HG03097 (cell line): Measurements from ENCODE around the gene PRPH.
"Not testable (repeated sequence)": the region's sequence is repeated elsewhere in the genome, so short reads cannot be mapped to it uniquely, and the experiment has no call there.

Experiments
- ATAC-seq: cut with Tn5 transposase; IDR thresholded peaks from one replicate; pipeline ENCODE4 v1.9.1; 2021; ENCODE audit not compliant: unreplicated experiment, low FRiP score

The PRPH gene

DNA sequence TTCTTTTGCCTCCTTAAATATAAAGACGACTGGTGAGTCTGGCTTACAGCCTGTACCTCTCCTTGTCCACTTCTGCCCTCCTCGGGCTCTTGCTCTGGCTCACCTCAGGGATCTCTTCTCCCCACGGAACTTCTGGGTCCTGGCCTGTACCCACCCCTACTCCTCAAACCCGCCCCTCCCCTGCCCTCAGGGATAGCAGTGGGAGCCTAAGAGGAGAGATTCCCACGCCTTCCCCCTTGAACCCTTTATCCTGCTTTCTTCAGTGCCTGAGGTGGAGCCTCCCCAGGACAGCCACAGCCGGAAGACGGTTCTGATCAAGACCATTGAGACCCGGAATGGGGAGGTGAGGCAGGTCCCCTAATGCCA, 2.7 kb downstream of the PRPH start:
- no peak for ATAC-seq

DNA sequence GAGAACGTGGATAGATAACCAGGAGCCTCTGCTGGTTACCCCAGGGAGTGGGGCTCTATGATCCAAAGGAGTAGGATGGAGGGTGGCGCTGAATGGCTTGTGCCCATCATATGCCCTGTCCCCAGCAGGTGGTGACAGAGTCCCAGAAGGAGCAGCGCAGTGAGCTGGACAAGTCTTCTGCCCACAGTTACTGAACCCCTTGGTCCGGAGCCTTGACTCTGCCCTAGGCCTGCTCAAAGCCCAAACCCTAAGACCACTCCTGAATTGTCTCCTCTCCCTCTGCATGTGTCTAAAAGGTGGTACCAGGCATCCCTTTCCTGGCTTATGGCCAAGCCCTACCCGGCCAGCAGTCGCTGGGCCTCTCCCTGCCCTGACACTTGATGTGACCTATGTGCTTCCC, 3.2 kb downstream of the PRPH start:
- ATAC-seq = no peak

DNA sequence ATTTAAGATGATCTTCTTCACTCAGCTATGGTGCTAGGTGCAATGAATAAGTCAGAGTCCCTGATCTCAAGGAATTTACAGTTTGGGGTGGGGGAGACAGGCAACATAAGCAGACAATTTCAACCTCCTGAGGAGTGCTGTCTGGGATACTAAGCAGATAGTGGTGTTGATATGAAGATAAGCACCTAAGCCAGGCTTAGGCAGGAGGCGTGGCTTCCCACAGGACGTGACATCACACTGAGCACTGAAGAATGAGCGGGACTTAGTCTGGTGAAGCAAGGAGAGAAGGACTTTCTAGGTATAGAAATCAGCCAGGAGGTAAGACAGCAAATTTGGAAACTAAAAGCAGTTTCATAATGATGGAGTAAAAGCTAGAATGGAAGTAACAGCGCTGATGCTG, 6.8 kb downstream of the PRPH start:
- no peak for ATAC-seq

DNA sequence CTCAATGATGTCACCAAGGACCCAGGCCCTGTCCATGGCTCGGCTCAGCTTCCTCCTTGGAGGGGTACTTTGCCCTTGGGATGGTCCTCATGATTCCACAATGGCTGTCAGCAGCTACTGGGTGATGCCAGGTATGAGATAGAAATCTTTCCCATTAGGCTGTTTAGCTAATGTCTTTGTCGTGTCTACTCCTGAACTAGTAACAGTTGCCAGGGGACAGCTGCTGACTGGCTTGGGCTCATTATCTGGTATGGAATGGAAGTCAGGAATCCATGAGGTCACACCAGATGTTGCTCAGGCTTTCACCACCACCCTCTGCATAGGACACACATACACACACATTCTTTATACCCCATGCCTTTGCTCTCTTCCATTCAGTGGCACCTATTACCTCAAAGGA, 9.2 kb downstream of the PRPH start:
- no peak for ATAC-seq

DNA sequence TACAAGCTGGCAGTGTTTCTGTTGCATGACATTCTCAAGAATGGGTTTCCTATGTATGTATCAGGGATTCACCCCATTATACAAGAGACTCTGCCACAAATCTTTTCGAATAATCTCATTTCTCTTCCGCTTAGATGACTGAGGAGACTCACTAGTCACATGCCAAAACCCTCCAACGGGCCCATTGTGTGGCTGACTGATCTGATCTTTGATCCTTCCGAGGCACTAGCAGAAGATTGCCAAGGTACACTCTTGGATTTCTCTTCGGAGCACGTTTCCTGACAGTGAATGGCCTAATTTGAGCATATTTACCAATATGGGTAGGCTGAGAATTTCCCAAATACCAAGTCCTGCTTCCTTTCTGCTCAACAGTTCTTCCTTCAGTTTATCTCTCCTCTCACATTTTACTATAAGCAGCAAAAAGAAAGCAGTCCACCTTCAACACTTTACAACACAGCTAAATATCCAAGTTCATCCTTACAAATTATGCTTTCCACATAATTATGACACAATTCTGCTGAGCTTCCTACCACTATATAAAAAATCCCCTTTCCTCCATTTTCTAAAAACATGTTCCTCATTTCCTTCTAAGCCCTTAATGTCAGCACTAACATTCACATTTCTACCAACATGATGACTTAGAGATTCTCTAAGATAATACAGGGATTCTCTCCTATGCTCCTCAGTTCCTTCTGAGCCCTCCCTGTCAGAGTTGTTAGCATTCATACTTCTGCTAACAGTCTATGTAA, 11.0 kb downstream of the PRPH start:
- ATAC-seq = no peak

DNA sequence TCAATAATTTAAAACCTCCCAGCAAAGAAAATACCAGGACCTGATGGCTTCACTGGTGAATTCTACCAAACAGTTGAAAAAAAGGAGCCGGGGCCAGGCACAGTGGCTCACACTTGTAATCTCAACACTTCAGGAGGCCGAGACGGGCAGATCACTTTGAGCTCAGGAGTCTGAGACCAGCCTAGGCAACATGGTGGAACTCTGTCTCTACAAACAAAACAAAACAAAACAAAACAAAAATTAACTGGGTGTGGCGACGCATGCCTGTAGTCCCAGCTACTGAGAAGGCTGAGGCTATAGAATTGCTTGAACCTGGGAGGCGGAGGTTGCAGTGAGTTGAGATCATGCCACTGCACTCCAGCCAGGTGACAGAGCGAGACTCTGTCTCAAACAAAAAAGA, 14.4 kb downstream of the PRPH start:
- ATAC-seq = no peak

DNA sequence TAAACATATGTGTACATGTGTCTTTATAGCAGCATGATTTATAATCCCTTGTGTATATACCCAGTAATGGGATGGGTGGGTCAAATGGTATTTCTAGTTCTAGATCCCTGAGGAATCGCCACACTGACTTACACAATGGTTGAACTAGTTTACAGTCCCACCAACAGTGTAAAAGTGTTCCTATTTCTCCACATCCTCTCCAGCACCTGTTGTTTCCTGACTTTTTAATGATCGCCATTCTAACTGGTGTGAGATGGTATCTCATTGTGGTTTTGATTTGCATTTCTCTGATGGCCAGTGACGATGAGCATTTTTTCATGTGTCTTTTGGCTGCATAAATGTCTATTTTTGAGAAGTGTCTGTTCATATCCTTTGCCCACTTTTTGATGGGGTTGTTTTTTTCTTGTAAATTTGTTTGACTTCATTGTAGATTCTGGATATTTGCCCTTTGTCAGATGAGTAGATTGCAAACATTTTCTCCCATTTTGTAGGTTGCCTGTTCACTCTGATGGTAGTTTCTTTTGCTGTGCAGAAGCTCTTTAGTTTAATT, 15.6 kb downstream of the PRPH start:
- not testable (repeated sequence) for ATAC-seq

DNA sequence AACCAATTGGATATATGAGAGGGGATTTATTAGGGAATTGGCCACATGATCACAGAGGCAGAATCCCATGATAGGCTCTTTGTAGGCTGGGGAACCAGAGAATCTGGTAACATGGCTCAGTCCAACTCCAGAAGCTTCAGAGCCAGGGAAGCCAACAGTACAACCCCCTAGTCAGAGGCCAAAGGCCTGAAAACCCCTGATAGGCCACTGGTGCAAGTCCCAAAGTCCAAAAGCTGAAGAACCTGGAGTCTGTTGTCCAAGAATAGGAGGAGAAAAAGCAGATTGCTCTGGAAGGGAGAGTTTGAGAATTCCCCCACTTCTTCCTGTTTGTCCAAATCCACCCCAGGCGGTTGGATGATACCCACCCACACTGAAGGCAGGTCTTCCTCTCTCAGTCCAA, 19.9 kb downstream of the PRPH start:
- no peak for ATAC-seq

DNA sequence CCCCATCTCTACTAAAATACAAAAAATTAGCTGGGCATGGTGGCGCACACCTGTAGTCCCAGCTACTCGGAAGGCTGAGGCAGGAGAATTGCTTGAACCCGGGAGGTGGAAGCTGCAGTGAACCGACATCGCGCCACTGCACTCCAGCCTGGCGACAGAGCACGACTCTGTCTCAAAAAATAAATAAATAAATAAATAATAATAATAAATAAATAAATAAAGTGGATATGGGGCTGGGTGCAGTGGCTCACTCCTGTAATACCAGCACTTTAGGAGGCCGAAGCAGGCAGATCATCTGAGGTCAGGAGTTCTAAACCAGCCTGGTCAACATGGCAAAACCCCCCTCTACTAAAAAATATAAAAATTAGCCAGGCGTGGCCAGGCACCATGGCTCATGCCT, 22.2 kb downstream of the PRPH start:
- not testable (repeated sequence) for ATAC-seq

DNA sequence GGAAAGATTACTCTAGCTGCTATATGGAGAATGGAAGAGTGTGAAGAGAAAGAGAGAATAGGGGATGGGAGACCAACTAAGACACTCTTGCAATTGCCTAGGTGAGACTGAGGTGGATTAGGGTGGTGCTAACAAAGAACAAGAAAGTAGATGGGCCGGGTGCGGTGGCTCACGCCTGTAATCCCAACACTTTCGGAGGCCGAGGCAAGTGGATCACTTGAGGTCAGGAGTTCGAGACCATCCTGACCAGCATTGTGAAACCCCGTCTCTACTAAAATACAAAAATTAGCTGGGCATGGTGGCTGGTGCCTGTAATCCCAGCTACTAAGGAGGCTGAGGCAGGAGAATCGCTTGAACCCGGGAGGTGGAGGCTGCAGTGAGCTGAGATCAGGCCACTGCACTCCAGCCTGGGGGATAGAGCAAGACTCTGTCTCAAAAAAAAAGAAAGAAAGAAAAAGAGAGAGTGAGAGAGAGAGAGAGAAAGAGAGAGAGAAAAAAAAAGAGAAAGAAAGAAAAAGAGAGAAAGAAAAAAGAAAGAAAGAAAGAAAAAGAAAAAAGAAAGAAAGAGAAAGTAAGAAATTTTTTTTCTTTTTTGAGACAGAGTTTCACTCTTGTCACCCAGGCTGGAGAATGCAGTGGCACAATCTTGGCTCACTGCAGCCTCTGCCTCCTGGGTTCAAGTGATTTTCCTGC, 25.6 kb downstream of the PRPH start:
- ATAC-seq = not testable (repeated sequence)

DNA sequence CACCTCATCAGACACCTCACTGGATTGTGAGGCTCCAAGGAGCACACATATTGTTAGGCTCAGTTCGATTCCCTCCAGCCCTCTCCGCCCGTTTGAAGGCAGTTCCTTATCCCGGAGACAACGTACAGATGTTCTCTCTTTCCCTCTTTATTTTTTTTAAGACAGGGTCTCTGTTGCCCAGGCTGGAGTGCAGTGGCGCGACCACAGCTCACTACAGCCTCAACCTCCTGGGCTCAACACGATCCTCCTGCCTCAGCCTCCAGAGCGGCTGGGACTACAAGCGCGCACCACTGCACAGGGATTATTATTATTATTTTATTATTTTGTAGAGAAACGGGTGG, 27.4 kb downstream of the PRPH start:
- ATAC-seq = no peak

DNA sequence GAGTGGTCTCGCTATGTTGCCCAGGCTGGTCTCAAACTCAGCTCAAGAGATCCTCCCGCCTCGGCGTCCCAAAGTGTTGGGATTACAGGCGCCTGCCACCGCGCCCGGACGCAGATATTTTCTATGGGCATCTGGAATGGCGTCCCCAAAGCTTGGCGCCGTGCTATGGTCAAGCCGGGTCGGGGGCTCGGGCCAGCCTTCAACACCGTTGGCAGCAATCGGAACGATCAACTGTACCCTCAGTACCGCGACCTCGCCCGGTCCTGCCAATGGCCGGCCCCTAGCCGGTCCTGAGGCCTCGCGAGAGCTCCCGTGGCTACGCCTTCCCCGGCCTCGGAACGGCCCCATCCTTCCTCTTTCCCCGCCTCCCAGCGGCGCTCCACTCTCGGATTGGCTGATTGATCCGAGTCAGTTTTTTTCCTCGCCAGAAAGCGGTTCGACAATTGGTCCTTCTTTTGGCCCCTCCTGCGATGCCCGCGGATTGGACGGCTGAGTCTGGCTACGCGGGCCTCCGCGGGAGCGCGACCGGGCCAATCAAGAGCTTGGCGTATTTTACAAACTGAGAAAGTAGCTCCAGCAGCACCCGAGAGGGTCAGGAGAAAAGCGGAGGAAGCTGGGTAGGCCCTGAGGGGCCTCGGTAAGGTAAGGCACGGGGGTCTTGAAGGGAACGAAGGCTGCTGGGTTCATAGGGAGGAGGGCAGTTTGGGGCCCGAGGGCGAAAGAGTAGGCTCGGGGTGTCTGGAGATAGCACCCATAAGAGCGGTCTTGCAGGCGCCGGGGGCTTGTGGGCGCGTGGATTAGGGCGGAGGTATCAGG, 28.0 kb downstream of the PRPH start, which contains the start of gene TROAP:
TROAP (plus strand) TSS at position 548 of the 816 bp plus-strand sequence. CDS start 354 bp downstream, outside the sequence.
- peak; percentile 96 for ATAC-seq

DNA sequence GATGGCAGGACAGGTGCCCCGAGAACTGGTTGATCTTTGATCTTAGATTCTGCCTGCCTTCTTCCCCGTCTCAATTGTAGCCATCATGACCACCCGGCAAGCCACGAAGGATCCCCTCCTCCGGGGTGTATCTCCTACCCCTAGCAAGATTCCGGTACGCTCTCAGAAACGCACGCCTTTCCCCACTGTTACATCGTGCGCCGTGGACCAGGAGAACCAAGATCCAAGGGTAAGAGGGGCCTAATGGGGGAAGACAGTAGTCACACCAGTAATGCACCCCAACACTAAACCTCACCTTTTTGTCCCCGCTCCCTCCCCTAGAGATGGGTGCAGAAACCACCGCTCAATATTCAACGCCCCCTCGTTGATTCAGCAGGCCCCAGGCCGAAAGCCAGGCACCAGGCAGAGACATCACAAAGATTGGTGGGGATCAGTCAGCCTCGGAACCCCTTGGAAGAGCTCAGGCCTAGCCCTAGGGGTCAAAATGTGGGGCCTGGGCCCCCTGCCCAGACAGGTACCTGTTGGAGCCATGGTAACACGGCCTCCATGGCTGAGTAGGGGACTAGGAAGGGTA, 28.7 kb downstream of the PRPH start:
- no peak for ATAC-seq

DNA sequence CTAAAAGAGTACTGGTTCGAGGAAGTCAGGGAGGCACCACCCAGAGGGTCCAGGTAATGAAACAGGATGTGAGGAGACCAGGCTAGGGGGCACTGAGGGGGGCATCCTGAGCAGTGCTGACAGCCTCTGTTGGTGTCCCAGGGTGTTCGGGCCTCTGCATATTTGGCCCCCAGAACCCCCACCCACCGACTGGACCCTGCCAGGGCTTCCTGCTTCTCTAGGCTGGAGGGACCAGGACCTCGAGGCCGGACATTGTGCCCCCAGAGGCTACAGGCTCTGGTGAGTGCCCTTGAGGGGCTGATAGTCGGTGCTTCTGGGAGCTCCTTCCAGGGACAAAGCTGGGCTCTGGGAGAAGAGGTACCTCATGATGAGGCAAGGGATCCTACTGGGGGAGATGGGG, 30.7 kb downstream of the PRPH start:
- ATAC-seq = no peak

DNA sequence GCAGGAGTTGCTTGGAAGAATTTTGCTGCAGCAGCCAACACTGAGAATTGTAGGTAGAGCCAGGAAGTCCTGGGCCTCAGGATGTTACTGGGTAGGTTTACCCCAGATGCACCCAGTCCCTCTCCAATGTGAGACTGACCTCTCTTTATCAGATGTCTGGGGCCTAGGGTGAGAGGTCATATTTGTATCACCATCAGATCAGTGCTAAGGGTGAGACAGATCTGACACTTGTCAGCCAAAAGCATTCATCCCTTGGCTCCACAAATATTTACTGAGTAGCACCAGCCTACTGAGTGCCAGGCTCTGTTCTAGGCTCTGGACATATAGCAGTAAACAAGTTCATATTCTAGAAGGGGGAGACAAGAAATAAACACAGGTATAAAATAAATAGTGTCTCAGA, 32.4 kb downstream of the PRPH start:
- ATAC-seq = no peak

DNA sequence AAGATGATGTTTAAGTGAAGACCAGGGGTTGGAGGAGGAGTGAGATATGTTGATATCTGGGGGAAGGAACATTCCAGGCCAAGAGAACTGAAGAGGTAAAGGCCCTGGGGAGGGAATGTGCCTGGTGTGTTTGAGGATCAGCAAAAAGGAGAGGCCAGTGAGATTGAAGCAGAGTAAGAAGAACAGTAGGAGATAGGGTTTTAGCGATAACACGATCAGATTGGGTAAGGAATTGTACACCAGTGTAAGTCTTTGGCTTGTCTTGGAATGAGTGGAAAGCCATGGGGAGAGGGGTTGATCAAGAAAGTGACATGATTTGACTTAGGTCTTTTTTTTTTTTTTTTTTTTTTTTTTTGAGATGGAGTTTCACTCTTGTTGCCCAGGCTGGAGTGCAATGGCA, 32.9 kb downstream of the PRPH start:
- ATAC-seq = no peak

DNA sequence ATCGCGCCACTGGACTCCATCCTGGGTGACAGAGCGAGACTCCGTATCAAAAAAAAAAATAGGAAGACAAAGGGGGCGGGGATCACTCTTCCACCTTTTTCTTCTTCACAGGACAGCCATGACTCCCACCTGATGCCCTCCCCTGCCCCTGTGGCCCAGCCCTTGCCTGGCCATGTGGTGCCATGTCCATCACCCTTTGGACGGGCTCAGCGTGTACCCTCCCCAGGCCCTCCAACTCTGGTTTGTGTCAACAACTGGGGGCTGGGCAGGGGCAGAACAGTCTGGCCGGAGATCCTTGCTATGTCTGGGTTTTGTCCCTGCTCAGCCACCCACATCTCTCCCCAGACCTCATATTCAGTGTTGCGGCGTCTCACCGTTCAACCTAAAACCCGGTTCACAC, 33.9 kb downstream of the PRPH start:
- no peak for ATAC-seq

DNA sequence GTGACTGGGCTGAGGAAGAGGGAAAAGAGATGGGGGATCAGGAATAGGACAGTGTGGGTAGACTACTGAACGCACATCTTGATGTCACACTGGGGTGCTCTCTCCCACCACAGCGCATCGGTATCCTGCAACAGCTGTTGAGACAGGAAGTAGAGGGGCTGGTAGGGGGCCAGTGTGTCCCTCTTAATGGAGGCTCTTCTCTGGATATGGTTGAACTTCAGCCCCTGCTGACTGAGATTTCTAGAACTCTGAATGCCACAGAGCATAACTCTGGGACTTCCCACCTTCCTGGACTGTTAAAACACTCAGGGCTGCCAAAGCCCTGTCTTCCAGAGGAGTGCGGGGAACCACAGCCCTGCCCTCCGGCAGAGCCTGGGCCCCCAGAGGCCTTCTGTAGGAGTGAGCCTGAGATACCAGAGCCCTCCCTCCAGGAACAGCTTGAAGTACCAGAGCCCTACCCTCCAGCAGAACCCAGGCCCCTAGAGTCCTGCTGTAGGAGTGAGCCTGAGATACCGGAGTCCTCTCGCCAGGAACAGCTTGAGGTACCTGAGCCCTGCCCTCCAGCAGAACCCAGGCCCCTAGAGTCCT, 35.2 kb downstream of the PRPH start:
- no peak for ATAC-seq

DNA sequence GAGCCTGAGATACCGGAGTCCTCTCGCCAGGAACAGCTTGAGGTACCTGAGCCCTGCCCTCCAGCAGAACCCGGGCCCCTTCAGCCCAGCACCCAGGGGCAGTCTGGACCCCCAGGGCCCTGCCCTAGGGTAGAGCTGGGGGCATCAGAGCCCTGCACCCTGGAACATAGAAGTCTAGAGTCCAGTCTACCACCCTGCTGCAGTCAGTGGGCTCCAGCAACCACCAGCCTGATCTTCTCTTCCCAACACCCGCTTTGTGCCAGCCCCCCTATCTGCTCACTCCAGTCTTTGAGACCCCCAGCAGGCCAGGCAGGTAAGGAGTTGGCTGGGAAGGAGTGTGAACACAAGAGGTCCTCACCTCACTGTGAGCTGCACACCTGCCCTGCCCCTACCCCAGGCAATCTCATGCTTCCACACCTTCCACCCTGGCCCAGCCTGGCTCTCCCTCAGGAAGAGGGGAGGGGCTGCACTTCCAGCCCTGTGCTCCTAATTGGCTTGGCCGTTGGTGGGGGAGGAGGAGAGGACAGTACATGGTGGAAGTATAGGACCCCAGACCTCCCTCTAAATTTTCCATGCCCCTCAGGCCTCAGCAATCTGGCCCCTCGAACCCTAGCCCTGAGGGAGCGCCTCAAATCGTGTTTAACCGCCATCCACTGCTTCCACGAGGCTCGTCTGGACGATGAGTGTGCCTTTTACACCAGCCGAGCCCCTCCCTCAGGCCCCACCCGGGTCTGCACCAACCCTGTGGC, 35.9 kb downstream of the PRPH start:
- ATAC-seq = no peak
